ENCODE results near the gene HDAC8.
A peak's percentile ranks its signal among the peaks of the same experiment; 100 is the strongest.
"Not testable (repeated sequence)": the region's sequence is repeated elsewhere in the genome, so short reads cannot be mapped to it uniquely, and the experiment has no call there.

HDAC8 gene

GRCh38 chrX:72526534-72527508 is 45.8 kb downstream of the HDAC8 start:
- DNase-seq (ENCODE audit: extremely low read depth, insufficient read length) = no peak
- Histone ChIP-seq H3K27me3 (replicated peaks; ENCODE audit: control insufficient read depth, insufficient read depth, low read length) (no peaks in the 10 kb centered on the region), H3K4me3 (replicated peaks; ENCODE audit: low read depth, low read length) (no peak overlapping the region), H3K36me3 (ENCODE audit: control insufficient read depth, insufficient read depth, low read length) (no peaks in the 10 kb centered on the region)
- no peak for TF ChIP-seq CTCF (IDR thresholded peaks at IDR 0.05; ENCODE audit: insufficient read depth, low read length, poor library complexity, severe bottlenecking)

- Histone ChIP-seq H3K27me3 (replicated peaks; ENCODE audit: control insufficient read depth, insufficient read depth, low read length) (no peaks in the 10 kb centered on the region), H3K4me3 (replicated peaks; ENCODE audit: low read depth, low read length) (no peak overlapping the region), H3K36me3 (ENCODE audit: control insufficient read depth, insufficient read depth, low read length) (no peaks in the 10 kb centered on the region)
- TF ChIP-seq CTCF (IDR thresholded peaks at IDR 0.05; ENCODE audit: insufficient read depth, low read length, poor library complexity, severe bottlenecking) = no peak
- no peak for DNase-seq (ENCODE audit: extremely low read depth, insufficient read length)
Observed at GRCh38 chrX:72498782-72499181, 73.9 kb downstream of the HDAC8 start.

GRCh38 chrX:72495046-72495445 is 77.6 kb downstream of the HDAC8 start:
- Histone ChIP-seq H3K4me3 (replicated peaks; ENCODE audit: low read depth, low read length) (no peak overlapping the region), H3K36me3 (ENCODE audit: control insufficient read depth, insufficient read depth, low read length) (no peaks in the 10 kb centered on the region), H3K27me3 (replicated peaks; ENCODE audit: control insufficient read depth, insufficient read depth, low read length) (no peaks in the 10 kb centered on the region)
- no peak for DNase-seq (ENCODE audit: extremely low read depth, insufficient read length)
- TF ChIP-seq CTCF (IDR thresholded peaks at IDR 0.05; ENCODE audit: insufficient read depth, low read length, poor library complexity, severe bottlenecking) = no peak

GRCh38 chrX:72492499-72492898 is 80.1 kb downstream of the HDAC8 start:
- H3K36me3 ChIP-seq (ENCODE audit: control insufficient read depth, insufficient read depth, low read length) = no peaks in the 10 kb centered on the region
- no peak overlapping the region for H3K4me3 ChIP-seq (replicated peaks; ENCODE audit: low read depth, low read length)
- no peak for TF ChIP-seq CTCF (IDR thresholded peaks at IDR 0.05; ENCODE audit: insufficient read depth, low read length, poor library complexity, severe bottlenecking)
- DNase-seq (ENCODE audit: extremely low read depth, insufficient read length) = peak; percentile 34
- H3K27me3 ChIP-seq (replicated peaks; ENCODE audit: control insufficient read depth, insufficient read depth, low read length) = no peaks in the 10 kb centered on the region

GRCh38 chrX:72490221-72490620 is 82.4 kb downstream of the HDAC8 start:
- not testable (repeated sequence) for H3K27me3 ChIP-seq (replicated peaks; ENCODE audit: control insufficient read depth, insufficient read depth, low read length); H3K4me3 ChIP-seq (replicated peaks; ENCODE audit: low read depth, low read length)

GRCh38 chrX:72487661-72488060 is 85.0 kb downstream of the HDAC8 start:
- no peaks in the 10 kb centered on the region for H3K27me3 ChIP-seq (replicated peaks; ENCODE audit: control insufficient read depth, insufficient read depth, low read length)
- no peaks in the 10 kb centered on the region for H3K36me3 ChIP-seq (ENCODE audit: control insufficient read depth, insufficient read depth, low read length)
- DNase-seq (ENCODE audit: extremely low read depth, insufficient read length) = no peak
- TF ChIP-seq CTCF (IDR thresholded peaks at IDR 0.05; ENCODE audit: insufficient read depth, low read length, poor library complexity, severe bottlenecking) = no peak
- no peak overlapping the region for H3K4me3 ChIP-seq (replicated peaks; ENCODE audit: low read depth, low read length)

More at GRCh38 chrX:72490221-72490620, 82.4 kb downstream of the HDAC8 start:
- DNase-seq (ENCODE audit: extremely low read depth, insufficient read length); H3K36me3 ChIP-seq (ENCODE audit: control insufficient read depth, insufficient read depth, low read length): not testable (repeated sequence)
